ENCODE measurements around the gene SUCO. TPM values are rescaled to one million over a fixed set of nuclear protein-coding genes. Genes with fewer than 3 reads are reported as not detected.

SUCO gene
- total and polyA plus RNA-seq, 2 donors (not counting 3 experiments of a cell fraction or from before 2014, with no cell fraction given) = 5.1 to 27.2 TPM

- Histone ChIP-seq H3K9me3 (replicated peaks; ENCODE audit: control insufficient read depth, insufficient read depth, low read length) (no peaks in the 10 kb centered on the region), H3K36me3 (ENCODE audit: control insufficient read depth in 2 of 2, extremely low read depth in 1 of 2, insufficient read depth in 2 of 2, low read length in 2 of 2) (no peaks in the 10 kb centered on the region), H3K4me2 (ENCODE audit: insufficient read depth, low read length) (no peak overlapping the region), H3K27ac (ENCODE audit: insufficient read depth, low read depth, low read length) (no peak overlapping the region), H3K9ac (replicated peaks; ENCODE audit: extremely low read depth, insufficient read depth, low read length) (no peak overlapping the region), H3K4me1 (ENCODE audit: control insufficient read depth, extremely low read depth, insufficient read depth, low read length) (peaks cover under 1% of the 10 kb centered on the region), H3K79me2 (ENCODE audit: control insufficient read depth, insufficient read depth, low read length) (no peaks in the 10 kb centered on the region), H3K27me3 (ENCODE audit: control insufficient read depth in 2 of 2, insufficient read depth in 2 of 2, low read length in 2 of 2) (peaks cover 4% of the 10 kb centered on the region in 2 experiments), H2AFZ (ENCODE audit: low read depth, low read length) (no peak overlapping the region), H3K9me1 (replicated peaks; ENCODE audit: control insufficient read depth, extremely low read depth, insufficient read depth, low read length) (no peaks in the 10 kb centered on the region), H4K20me1 (replicated peaks; ENCODE audit: control insufficient read depth, extremely low read depth, insufficient read depth, low read length) (no peaks in the 10 kb centered on the region), H3K4me3 (replicated peaks in 1 of 3; ENCODE audit: insufficient read depth in 1 of 3, low read depth in 1 of 3, low read length in 3 of 3) (no peak overlapping the region)
- no TSS peak for BruUV-seq (replicated peaks)
- intact Hi-C loops (cut with micrococcal nuclease) (no loop called here), dilution Hi-C loops (cut with MboI; ENCODE audit: extremely low pct_ligation_motif_present, low sequenced_read_pairs) (no loop called here)
- POLR2A ChIA-PET = no interaction called here
- DNase-seq (ENCODE audit: low read depth, low spot score) (no peak), FAIRE-seq (no peak)
- TF ChIP-seq FOS (IDR thresholded peaks at IDR 0.05; ENCODE audit: borderline replicate concordance, insufficient read depth, low read length) = peak; percentile 37
- no peak for TF ChIP-seq JUN (IDR thresholded peaks at IDR 0.05; ENCODE audit: borderline replicate concordance, insufficient read depth, insufficient read length, low read depth)
- CTCF ChIA-PET = interaction anchor here (1.4 kb wide), 1 partner anchor 48 kb away, joined by 3 read pairs; no protein-coding TSS in a partner anchor
Measured at GRCh38 chr1:172637522-172637921, 104.6 kb downstream of the SUCO start.

GRCh38 chr1:172638249-172638648 is 105.3 kb downstream of the SUCO start:
- TF ChIP-seq POLR2A (IDR thresholded peaks at IDR 0.05; ENCODE audit: low read depth, low read length) (no peak), EZH2 (IDR thresholded peaks at IDR 0.05; ENCODE audit: borderline replicate concordance, low read depth, low read length, severe bottlenecking) (no peak), CTCF (IDR thresholded peaks at IDR 0.05; ENCODE audit: extremely low read depth in 1 of 2, insufficient read depth in 1 of 2, low read depth in 1 of 2, low read length in 2 of 2) (no peak), POLR2AphosphoS5 (IDR thresholded peaks at IDR 0.05; ENCODE audit: insufficient read depth, low read depth, low read length) (no peak)
- BruUV-seq (replicated peaks) = no TSS peak
- no peak overlapping the region for H3K27ac ChIP-seq (ENCODE audit: insufficient read depth, low read depth, low read length)
- no peaks in the 10 kb centered on the region for H4K20me1 ChIP-seq (replicated peaks; ENCODE audit: control insufficient read depth, extremely low read depth, insufficient read depth, low read length)
- no peak overlapping the region for H2AFZ ChIP-seq (ENCODE audit: low read depth, low read length)
- DNase-seq (ENCODE audit: low read depth, low spot score) = no peak
- no peaks in the 10 kb centered on the region for H3K9me1 ChIP-seq (replicated peaks; ENCODE audit: control insufficient read depth, extremely low read depth, insufficient read depth, low read length)
- H3K9me3 ChIP-seq (replicated peaks; ENCODE audit: control insufficient read depth, insufficient read depth, low read length) = no peaks in the 10 kb centered on the region
- ChIA-PET CTCF (interaction anchor here (1.4 kb wide), 1 partner anchor 49 kb away, joined by 3 read pairs; no protein-coding TSS in a partner anchor), POLR2A (no interaction called here)
- H3K9ac ChIP-seq (replicated peaks; ENCODE audit: extremely low read depth, insufficient read depth, low read length) = no peak overlapping the region
- dilution Hi-C loops (cut with MboI; ENCODE audit: extremely low pct_ligation_motif_present, low sequenced_read_pairs) (no loop called here), intact Hi-C loops (cut with micrococcal nuclease) (no loop called here)
- H3K4me1 ChIP-seq (ENCODE audit: control insufficient read depth, extremely low read depth, insufficient read depth, low read length) = peaks cover 8% of the 10 kb centered on the region
- H3K79me2 ChIP-seq (ENCODE audit: control insufficient read depth, insufficient read depth, low read length) = no peaks in the 10 kb centered on the region
- H3K4me3 ChIP-seq (replicated peaks in 1 of 3; ENCODE audit: insufficient read depth in 1 of 3, low read depth in 1 of 3, low read length in 3 of 3) = no peak overlapping the region
- H3K4me2 ChIP-seq (ENCODE audit: insufficient read depth, low read length) = no peak overlapping the region
- H3K27me3 ChIP-seq (ENCODE audit: control insufficient read depth in 2 of 2, insufficient read depth in 2 of 2, low read length in 2 of 2) = peaks cover 4% of the 10 kb centered on the region in 2 experiments
- H3K36me3 ChIP-seq (ENCODE audit: control insufficient read depth in 2 of 2, extremely low read depth in 1 of 2, insufficient read depth in 2 of 2, low read length in 2 of 2) = no peaks in the 10 kb centered on the region
- FAIRE-seq = no peak
